ENCODE measurements around the gene MBLAC2. TPM values are rescaled to one million over a fixed set of nuclear protein-coding genes. Genes with fewer than 3 reads are reported as not detected.

Gene MBLAC2
- total RNA-seq, 3 donors from 2014 or later: 3.4 to 4.6 (median 3.7) TPM

DNA sequence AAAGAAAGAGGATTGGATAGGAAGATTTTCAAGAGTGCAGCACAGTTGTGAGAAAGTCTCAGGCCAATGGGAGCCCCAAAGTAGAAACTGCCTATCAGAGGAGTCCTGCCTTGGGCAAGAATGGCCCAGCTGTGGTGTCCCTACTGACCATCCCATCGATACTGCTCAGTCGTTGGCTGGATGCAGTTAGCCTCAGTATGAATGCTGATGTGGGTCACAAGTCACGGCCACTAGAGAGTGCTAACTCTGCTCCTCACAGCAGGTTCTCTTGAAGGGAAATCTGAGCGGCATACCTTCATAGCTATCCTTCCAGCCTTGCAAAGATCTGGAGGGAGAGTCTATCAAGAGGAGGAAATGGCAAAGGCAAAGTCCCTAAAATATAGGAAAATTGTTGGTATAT is 53.4 kb downstream of the MBLAC2 start:
- DNase-seq (no peak), ATAC-seq (no peak)
- Mint-ChIP-seq H3K4me3 (no peak overlapping the region), H3K36me3 (ENCODE audit: insufficient read depth) (no peaks in the 10 kb centered on the region), H3K9me3 (no peaks in the 10 kb centered on the region), H3K4me1 (ENCODE audit: low read depth) (no peaks in the 10 kb centered on the region), H3K27me3 (ENCODE audit: low read depth) (peaks cover 11% of the 10 kb centered on the region)

DNA sequence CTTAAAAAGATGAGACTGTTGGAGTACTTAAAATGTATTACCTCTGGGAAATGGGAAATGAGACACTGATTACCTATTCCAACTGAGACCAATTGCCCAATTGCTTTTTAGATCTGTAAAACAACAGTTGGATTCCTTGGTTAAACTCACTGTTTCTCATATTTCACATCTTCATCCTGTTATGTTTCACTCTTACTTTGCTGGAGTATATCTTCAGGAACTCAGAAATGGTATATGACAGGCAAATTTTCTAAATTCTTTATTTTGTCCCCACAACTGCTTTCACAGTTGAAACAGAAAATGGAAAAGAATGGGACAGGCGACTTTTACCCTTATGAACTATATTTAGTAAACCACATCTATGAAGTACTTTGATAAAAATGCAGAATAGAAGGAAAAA is 56.4 kb downstream of the MBLAC2 start:
- Mint-ChIP-seq H3K36me3 (ENCODE audit: insufficient read depth) (no peaks in the 10 kb centered on the region), H3K27me3 (ENCODE audit: low read depth) (peaks cover 11% of the 10 kb centered on the region), H3K4me3 (no peak overlapping the region), H3K9me3 (no peaks in the 10 kb centered on the region), H3K4me1 (ENCODE audit: low read depth) (no peaks in the 10 kb centered on the region)
- DNase-seq: no peak
- no peak for ATAC-seq

DNA sequence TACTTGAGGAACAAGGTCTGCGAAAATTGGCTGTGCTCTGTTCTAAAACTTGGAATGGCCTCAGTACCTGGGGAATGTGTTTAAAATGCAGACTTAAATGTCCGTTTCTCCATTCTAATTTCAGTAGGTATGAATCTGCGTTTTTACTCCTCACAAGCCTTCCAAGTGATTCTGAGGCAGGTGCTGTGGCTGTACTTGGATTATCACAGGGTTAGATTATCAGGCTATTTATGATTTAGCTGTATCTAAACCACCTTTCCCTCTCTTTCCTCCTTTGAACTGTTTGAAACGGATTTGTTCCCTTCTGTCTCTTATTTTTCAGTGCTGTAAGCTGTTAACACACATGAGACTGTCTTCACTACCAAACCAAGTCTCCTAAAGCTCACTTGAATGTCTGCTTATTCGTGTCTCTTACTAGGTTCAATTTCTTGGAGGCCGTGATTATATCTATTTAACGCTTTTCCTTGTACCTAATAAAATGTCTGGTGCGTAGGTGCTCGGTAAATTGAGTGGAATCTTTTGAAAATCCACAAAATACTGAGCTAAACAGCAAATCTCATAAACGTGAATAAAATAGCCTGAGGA is 64.3 kb downstream of the MBLAC2 start:
- Mint-ChIP-seq H3K9me3 (no peaks in the 10 kb centered on the region), H3K4me3 (no peak overlapping the region), H3K27me3 (ENCODE audit: low read depth) (no peaks in the 10 kb centered on the region), H3K36me3 (ENCODE audit: insufficient read depth) (peaks cover 12% of the 10 kb centered on the region), H3K4me1 (ENCODE audit: low read depth) (peaks cover 14% of the 10 kb centered on the region)
- no peak for ATAC-seq
- no peak for DNase-seq

DNA sequence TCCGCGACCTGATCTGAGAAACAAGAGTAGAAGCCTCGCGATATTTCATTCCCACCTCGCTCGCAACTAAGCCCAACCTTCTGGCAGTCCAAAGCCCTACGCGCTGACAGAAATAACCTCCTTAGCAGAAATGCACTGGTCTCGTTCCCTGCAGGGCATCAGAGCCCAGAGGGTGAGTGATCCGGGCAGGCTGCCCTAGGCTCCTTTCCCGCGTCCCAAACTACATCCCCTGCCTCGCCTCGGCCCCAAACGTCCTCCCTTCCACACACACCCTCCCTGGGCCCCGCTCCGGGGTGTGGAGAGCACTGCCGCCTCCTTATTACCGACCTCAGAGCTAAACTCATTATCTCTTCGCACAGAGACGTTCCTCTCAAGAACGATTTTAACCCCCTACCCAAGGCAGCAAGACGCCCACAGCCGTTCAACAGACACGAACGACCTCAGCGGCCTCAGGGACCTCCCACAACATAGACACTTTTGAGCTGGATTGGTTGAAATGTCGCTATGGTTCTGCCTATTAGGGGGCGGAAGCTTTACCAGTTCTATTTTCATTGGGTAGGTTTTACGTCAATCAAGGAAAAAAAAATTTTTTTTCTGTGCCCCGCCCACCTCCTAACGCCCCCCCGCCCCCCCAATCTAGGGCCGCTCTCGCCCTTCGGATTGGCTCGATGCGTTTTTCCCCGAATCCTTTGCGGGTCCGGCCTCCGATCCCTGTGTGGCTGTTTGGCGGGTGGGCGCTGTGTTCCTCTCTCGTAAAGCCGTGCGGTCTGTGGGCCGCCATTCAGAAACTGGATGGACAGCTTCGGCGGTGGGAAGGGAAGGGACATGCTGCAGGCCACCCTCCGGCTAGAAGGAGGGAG is 65.0 kb downstream of the MBLAC2 start, which contains the start of gene CETN3:
Gene CETN3, minus strand, starts transcription at position 439 of the 860 bp plus-strand sequence. Its CDS starts 95 bp downstream, at position 344.
- ATAC-seq: peak; percentile 95 to 96
- DNase-seq: peak; percentile 83
- no peaks in the 10 kb centered on the region for H3K9me3 Mint-ChIP-seq
- H3K36me3 Mint-ChIP-seq (ENCODE audit: insufficient read depth): peaks cover 16% of the 10 kb centered on the region
- H3K4me1 Mint-ChIP-seq (ENCODE audit: low read depth): peaks cover 14% of the 10 kb centered on the region
- H3K4me3 Mint-ChIP-seq: no peak within 1 kb of the TSS
- no peaks in the 10 kb centered on the region for H3K27me3 Mint-ChIP-seq (ENCODE audit: low read depth)

DNA sequence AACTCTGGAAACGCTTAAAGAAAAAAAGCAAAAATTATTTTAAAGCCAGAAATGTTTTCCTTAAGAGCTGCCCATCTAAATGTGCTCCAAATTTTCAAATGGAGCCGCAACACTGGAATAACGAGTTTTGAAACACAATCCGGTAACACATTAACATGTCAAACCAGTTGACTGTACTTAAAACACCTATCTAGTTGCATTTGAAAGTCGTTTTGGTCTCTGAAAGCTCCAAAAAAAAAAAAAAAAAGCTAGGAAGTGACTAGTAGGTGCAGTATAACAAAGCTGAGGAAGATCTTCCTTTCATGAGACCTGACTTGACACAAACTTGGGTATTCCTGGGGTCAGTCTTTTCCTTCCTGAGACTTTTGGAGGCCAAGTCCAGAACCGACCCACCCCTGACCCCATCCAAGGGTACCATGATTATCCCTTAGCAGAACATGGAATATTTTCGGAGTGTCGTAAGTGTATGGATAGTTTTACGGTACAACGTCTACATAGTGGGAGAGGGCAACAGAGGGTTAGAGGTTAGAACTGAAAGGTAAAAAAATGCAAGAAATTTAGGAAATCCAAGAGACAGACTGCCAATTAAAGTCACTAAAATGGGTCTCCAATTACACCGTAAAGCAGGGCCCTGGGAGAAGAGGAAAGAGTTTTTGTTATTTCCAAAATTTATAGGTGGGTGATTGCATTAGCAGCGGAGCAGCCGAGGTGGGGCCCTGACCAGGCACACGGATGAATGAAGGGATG is 65.8 kb downstream of the MBLAC2 start:
- ATAC-seq (no peak), DNase-seq (no peak)
- peaks cover 14% of the 10 kb centered on the region for H3K4me1 Mint-ChIP-seq (ENCODE audit: low read depth)
- no peak overlapping the region for H3K4me3 Mint-ChIP-seq
- H3K27me3 Mint-ChIP-seq (ENCODE audit: low read depth): no peaks in the 10 kb centered on the region
- peaks cover 16% of the 10 kb centered on the region for H3K36me3 Mint-ChIP-seq (ENCODE audit: insufficient read depth)
- no peaks in the 10 kb centered on the region for H3K9me3 Mint-ChIP-seq

Other genes with a start within 250 kb of the MBLAC2 start
- gene CETN3, start 65.0 kb downstream of the MBLAC2 start, total RNA-seq: 10 to 100 TPM; 28.4 to 33.6 (median 32.4) TPM
- gene POLR3G, start 93 bp upstream of the MBLAC2 start, total RNA-seq: 10 to 100 TPM; 17.9 to 22.5 (median 22.3) TPM
- gene LYSMD3, start 54.8 kb upstream of the MBLAC2 start, total RNA-seq: 10 to 100 TPM; 10.2 to 11.4 (median 11.3) TPM
- under 1 TPM; 0.32 to 0.54 (median 0.53) TPM for gene ADGRV1, start 84.0 kb upstream of the MBLAC2 start, total RNA-seq